DOHH2 (cell line): ENCODE results near the gene TAGLN2.

Experiments
- CTCF ChIP-seq: fragments of 200-600 bp; sonication (generic); IDR thresholded peaks from one replicate; pipeline ENCODE4 v1.5.1; 2014; ENCODE audit warnings: antibody characterized with exemption, mild to moderate bottlenecking, low read depth, low read length; ENCODE audit not compliant: poor library complexity, severe bottlenecking
- EZH2phosphoT487 ChIP-seq: fragments of 200-600 bp; sonication (generic); IDR thresholded peaks from 2 replicates; pipeline ENCODE4 v1.6.1; 2017; ENCODE audit warnings: borderline replicate concordance, mild to moderate bottlenecking, antibody characterized with exemption, low read length, moderate library complexity, mixed read lengths

- TF ChIP-seq CTCF = no peak
- TF ChIP-seq EZH2phosphoT487 = no peak
These were observed 27.3 kb downstream of the TAGLN2 start for GRCh38 chr1:159897962-159898361.
